HG03139 (cell line): ENCODE results near the gene MAGI2.

Experiments used
- ATAC-seq: cut with Tn5 transposase; IDR thresholded peaks from one replicate; pipeline ENCODE4 v1.9.1; 2021; ENCODE audit not compliant: unreplicated experiment

Gene MAGI2

GRCh38 chr7:79307376-79307775, 146.1 kb downstream of the MAGI2 start:
- ATAC-seq: no peak

GRCh38 chr7:79304711-79305110, 148.8 kb downstream of the MAGI2 start:
- no peak for ATAC-seq

- ATAC-seq: no peak
These were observed 151.2 kb downstream of the MAGI2 start for GRCh38 chr7:79302293-79302692.

- no peak for ATAC-seq
These were observed 152.0 kb downstream of the MAGI2 start for GRCh38 chr7:79301419-79301818.

- no peak for ATAC-seq
These were observed 152.9 kb downstream of the MAGI2 start for GRCh38 chr7:79300573-79300972.

- ATAC-seq: no peak
These were observed 155.2 kb downstream of the MAGI2 start for GRCh38 chr7:79298145-79298760.

GRCh38 chr7:79296553-79297320, 156.7 kb downstream of the MAGI2 start:
- ATAC-seq: no peak

- no peak for ATAC-seq
These were observed 159.8 kb downstream of the MAGI2 start for GRCh38 chr7:79293655-79294142.

- no peak for ATAC-seq
These were observed 160.6 kb downstream of the MAGI2 start for GRCh38 chr7:79292834-79293233.

GRCh38 chr7:79291498-79291865, 162.0 kb downstream of the MAGI2 start:
- no peak for ATAC-seq

GRCh38 chr7:79290841-79291497, 162.5 kb downstream of the MAGI2 start:
- no peak for ATAC-seq

GRCh38 chr7:79290398-79290797, 163.1 kb downstream of the MAGI2 start:
- no peak for ATAC-seq

- ATAC-seq: no peak
These were observed 164.8 kb downstream of the MAGI2 start for GRCh38 chr7:79288655-79289054.

- no peak for ATAC-seq
These were observed 165.5 kb downstream of the MAGI2 start for GRCh38 chr7:79287981-79288380.

- no peak for ATAC-seq
These were observed 167.3 kb downstream of the MAGI2 start for GRCh38 chr7:79286181-79286580.

GRCh38 chr7:79285756-79286155, 167.7 kb downstream of the MAGI2 start:
- ATAC-seq: no peak

GRCh38 chr7:79284211-79284610, 169.3 kb downstream of the MAGI2 start:
- ATAC-seq: no peak

- no peak for ATAC-seq
These were observed 170.4 kb downstream of the MAGI2 start for GRCh38 chr7:79282882-79283602.

- ATAC-seq: no peak
These were observed 171.3 kb downstream of the MAGI2 start for GRCh38 chr7:79282070-79282694.

- ATAC-seq: no peak
These were observed 172.0 kb downstream of the MAGI2 start for GRCh38 chr7:79281426-79281825.

- no peak for ATAC-seq
These were observed 180.5 kb downstream of the MAGI2 start for GRCh38 chr7:79272938-79273337.
